ENCODE results near the gene WWC2.

- no peak for TF ChIP-seq CTCF (IDR thresholded peaks at IDR 0.05; ENCODE audit: insufficient read depth, low read length)
- TF ChIP-seq POLR2AphosphoS5 (IDR thresholded peaks at IDR 0.05; ENCODE audit: low read depth): no peak
- TF ChIP-seq GABPA (IDR thresholded peaks at IDR 0.05; ENCODE audit: low read depth): no peak
Observed at GRCh38 chr4:183344523-183345255, 245.6 kb downstream of the WWC2 start.

Measured in HL-60 (cell line).